NCI-H446 (cell line): ENCODE results near the gene RABGGTB.
"Not testable (repeated sequence)": the region's sequence is repeated elsewhere in the genome, so short reads cannot be mapped to it uniquely, and the experiment has no call there.

Experiments
- DNase-seq, 2 experiments: peaks; one replicate each; lab custom pipeline; 2025; lab: John Stamatoyannopoulos, UW

RABGGTB gene

DNA sequence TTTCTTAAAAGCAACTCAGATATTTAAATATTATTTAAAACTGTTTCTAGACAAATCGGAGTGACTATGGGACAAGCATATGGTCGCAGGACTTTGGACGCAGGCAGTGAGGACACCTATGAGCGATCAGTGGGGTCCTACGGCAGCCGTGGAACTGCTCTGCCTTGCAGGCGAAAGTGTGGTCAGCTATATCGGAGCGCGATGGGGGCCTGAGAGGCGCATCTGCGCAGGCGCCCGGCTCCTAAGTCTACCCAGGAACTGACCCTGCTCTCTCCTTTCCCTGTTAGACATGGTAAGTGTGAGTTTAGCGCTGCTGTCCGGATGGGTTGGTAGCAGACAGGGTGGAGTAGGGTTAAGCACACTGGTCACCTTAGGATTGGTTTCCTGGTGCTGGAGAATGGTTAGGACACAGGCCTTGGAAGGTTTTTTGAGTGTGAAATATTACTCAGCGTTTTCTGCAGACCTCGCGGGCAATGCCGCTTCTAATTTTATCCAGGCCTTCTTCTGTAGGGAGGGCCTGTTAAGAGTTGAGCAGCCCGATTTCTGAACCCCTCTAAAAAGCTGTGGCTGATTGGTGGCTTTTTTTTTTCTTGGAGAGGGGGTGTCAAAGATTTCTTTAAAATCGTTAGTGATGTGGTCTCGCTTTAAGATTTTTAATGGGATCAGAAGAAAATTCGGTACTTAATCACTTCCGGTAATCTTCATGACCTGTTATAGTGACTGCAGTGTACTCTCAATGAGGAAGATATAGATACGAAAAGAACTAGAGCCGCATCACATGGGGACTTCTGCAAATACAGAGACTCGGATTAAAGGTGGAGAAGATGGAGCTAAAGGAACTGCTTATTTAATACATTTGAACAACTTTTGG is at the start of gene RABGGTB:
Gene RABGGTB (plus strand): TSS at position 274 of the 871 bp plus-strand sequence. CDS start 16 bp downstream, at position 290.
- DNase-seq, result peak; percentile 95 to 98

DNA sequence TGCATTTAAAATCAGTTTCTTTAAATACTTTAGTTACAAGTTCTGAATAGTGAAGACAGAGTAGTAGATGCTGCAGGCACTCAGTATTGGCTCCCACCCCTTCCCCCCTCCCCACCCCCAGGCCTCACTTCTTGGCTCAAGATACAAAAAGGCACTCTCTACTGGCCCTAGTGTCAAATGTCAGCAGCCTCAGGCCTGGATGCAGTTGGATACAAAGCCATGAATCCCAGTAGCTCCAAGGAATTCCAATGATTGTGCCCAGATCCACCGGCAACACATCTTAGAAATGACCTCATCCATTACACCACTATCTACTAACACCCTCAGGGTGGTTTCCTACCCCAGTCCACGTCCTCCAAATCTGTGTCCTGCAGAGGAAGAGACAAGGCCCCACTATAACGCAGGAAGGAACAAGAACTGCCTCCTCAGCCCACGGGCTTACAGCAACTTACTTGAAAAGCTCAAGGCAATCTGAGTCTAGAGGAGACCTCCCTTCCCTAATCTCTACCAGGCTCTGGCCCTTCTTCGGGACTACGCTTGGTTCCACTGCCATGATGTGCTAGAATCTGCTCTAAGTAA is 43.9 kb upstream of the RABGGTB start:
- DNase-seq, result no peak

DNA sequence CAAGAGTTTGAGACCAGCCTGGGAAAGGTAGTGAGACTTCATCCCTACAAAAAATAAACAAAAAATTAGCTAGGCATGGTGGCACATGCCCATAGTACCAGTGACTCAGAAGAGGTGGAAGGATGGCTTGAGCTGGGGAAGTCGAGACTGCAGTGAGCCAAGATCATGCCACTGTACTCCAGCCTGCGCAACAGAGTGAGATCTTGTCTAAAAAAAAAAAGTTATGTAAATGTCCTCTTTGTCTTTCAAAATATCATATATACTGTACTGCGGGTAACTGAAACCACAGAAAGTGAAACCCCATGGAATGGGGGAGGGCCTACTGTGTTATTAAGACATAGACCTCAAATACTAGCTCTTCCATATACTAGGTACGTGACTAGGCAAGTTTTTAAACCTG is 40.8 kb upstream of the RABGGTB start:
- DNase-seq, result no peak

DNA sequence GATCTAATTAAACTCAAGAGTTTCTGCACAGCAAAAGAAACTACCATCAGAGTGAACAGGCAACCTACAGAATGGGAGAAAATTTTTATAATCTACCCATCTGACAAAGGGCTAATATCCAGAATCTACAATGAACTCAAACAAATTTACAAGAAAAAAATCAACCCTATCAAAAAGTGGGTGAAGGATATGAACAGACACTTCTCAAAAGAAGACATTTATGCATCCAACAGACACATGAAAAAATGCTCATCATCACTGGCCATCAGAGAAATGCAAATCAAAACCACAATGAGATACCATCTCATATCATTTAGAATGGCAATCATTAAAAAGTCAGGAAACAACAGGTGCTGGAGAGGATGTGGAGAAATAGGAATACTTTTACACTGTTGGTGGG is 28.8 kb upstream of the RABGGTB start:
- DNase-seq, result not testable (repeated sequence)

DNA sequence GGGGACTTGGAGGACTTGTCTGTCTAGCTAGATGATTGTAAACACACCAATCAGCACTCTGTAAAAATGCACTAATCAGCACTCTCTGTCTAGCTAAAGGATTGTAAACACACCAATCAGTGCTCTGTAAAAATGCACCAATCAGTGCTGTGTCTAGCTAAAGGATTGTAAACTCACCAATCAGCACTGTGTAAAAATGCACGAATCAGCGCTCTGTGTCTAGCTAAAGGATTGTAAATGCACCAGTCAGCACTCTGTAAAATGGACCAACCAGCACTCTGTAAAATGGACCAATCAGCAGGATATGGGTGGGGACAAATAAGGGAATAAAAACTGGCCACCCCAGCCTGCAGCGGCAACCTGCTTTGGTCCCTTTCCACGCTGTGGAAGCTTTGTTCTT is 27.5 kb upstream of the RABGGTB start:
- DNase-seq, result not testable (repeated sequence)

DNA sequence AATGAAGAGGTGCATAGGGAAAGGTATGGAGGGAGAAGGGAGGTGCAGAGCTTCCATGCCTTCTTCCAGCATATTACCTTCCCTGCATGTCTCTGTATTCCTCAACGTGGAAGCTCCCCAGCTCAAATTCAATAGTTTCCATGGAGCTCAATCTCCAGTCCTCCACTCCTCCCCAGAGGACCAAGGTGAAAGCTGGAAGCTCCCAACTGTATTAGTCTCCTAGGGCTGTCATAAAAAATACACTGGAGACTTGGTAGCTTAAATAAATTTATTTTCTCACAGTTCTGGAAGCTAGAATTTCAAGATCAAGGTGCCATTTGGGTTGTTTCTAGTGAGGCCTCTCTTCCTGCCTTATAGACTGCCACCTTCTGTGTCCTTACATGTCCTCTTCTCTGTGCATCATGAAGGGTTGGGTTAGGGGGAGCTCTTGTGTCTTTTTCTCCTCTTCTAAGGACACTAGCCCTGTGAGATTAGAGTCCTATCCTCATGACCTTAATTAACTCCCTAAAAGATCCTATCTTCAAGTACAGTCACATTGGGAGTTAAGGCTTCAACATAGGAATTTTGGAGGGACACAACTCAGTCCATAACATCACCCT is 21.9 kb upstream of the RABGGTB start:
- DNase-seq, result no peak

DNA sequence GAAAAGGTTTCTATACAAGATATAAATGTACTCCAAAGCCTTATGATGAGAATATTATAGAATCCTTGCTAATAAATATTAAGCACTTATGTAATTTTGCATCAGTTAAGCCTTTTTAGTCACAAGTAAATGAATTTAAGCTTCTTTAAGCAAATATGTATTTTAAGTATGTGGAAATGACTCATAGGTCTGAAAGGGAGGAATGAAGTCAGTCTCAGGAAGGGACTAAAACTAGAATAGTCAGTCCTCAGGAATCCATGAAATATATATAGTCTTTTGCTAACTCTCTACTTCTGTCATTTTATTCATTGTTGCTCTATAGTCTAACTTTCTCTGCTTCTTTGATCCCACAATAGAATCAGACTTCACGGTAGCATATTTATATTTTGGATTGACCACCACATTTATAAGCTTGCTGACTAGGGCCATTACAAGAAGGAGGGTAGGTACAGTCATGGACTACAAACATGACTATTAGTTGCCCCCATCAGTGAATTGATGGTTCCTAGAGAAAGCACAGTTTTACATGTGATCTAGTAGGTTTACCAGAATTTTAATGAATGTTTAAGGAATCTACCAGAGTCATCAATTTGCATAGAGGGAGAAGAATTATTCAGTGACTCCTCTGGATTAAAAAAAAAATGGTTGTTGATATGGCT is 20.2 kb upstream of the RABGGTB start:
- DNase-seq, result no peak

DNA sequence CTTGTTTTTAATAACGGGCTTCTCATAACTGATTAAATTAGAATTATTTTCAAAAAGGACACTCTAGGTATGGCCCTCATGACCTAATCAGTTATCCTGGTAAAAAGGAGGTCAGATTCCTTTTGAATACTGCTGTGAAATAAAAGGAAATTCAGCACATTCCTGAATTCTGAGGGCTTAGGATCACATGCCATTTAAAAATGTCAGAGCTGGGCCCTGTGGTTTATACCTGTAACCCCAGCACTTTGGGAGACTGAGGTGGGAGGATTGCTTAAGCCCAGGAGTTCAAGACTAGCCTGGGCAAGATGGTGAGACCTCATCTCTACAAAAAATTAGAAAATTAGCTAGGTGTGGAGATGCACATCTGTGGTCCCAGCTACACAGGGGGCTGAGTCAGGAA is 18.0 kb upstream of the RABGGTB start:
- DNase-seq, result no peak

DNA sequence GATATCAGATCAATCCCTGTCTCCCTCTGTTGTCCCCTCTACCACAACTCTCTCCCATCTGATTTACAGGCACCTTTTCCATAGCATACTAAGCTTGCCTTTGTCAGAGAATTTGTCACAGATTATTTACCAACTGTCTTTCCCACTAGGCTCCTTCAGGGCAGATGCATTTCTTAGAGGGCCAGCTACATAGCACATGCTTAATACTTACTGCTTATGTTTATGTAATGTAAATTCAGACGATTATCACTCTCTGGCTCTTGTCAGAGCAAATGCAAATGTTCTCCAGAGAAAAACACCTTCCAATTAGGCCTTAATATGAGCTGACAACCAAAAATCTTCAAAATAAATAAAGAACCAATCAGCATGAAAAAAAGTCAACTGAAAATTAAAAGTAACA is 15.3 kb upstream of the RABGGTB start:
- DNase-seq, result no peak

DNA sequence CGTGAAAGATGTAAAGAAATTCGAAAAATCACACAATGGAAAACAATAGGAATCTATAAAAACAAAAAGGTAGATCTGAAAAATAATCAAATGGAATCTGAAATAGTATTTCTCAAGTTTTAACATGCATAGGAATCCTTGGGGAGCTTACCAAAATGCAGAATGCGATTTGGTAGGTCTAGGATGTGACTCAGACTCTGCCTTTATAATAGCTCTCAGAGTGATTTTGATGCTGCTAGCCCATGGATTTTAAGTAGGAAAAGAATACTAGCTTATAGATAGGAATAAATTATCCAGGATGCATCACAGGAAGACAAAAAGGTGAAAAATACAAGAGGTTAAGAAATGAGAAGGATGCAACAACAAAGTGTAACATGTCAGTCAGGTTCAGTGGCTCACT is 14.1 kb upstream of the RABGGTB start:
- DNase-seq, result no peak

DNA sequence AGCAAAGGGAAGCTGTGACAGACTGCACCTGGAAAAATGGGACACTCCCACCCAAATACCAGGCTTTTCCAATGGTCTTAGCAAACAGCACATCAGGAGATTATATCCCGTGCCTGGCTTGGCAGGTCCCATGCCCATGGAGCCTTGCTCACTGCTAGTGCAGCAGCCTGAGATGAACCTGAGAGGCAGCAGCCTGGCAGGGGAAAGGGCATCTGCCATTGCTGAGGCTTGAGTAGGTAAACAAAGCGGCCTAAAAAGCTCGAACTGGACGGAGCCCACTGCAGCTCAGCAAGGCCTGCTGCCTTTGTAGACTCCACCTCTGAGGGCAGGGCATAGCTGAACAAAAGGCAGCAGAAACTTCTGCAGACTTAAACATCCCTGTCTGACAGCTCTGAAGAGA is 8.2 kb upstream of the RABGGTB start:
- not testable (repeated sequence) for DNase-seq

DNA sequence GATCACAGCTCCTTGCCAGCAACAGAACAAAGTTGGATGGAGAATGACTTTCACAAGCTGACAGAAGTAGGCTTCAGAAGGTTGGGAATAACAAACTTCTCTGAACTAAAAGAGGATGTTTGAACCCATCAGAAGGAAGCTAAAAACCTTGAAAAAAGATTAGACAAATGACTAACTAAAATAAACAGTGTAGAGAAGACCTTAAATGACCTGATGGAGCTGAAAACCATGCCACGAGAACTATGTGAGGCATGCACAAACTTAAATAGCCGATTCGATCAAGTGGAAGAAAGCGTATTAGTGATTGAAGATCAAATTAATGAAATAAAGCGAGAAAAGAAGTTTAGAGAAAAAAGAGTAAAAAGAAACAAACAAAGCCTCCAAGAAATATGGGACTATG is 7.4 kb upstream of the RABGGTB start:
- not testable (repeated sequence) for DNase-seq

DNA sequence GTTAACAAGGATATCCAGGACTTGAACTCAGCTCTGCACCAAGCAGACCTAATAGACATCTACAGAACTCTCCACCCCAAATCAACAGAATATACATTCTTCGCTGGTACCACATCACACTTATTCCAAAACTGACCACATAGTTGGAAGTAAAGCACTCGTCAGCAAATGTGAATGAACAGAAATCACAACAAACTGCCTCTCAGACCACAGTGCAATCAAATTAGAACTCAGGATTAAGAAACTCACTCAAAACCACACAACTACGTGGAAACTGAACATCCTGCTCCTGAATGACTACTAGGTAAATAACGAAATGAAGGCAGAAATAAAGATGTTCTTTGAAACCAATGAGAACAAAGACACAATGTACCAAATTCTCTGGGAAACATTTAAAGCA is 5.9 kb upstream of the RABGGTB start:
- not testable (repeated sequence) for DNase-seq

DNA sequence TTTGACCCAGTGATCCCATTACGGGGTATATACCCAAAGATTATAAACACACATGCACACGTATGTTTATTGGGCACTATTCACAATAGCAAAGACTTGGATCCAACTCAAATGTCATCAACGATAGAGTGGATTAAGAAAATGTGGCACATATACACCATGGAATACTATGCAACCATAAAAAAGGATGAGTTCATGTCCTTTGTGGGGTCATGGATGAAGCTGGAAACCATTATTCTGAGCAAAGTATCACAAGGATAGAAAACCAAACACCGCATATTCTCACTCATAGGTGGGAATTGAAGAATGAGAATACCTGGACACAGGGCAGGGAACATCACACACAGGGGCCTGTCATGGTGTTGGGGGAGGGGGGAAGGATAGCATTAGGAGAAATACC is 2.1 kb upstream of the RABGGTB start:
- not testable (repeated sequence) for DNase-seq

DNA sequence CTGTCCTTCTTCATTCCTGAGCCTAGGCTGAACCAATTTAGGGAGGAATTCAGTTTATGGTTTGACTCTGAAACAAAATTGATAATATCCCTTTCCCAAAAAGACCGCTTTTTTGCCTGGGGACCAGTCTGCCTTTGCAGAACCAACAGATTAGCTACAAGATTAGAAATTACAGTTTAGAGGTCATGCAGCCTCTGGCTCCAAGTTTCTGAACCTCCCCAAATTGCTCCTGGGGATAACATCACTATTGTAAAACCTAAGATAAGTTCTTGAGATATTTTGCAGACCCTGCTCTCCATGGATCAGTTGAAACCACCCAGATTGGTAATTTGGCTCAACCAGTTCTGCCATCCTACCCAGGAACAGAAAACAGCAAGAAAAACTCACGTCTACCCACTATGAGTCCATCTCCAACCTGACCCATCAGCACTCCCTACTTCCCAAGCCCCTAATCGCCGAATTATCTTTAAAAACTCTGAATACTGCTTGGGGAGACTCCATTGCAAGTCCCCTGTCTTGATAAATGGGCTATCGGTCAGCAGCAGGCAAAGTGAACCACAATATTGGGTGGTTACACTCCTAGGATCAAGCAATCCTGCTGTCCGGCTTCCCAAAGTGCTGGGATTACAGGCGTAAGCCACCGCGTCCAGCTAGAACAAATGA is 605 bp upstream of the RABGGTB start:
- DNase-seq, result no peak

DNA sequence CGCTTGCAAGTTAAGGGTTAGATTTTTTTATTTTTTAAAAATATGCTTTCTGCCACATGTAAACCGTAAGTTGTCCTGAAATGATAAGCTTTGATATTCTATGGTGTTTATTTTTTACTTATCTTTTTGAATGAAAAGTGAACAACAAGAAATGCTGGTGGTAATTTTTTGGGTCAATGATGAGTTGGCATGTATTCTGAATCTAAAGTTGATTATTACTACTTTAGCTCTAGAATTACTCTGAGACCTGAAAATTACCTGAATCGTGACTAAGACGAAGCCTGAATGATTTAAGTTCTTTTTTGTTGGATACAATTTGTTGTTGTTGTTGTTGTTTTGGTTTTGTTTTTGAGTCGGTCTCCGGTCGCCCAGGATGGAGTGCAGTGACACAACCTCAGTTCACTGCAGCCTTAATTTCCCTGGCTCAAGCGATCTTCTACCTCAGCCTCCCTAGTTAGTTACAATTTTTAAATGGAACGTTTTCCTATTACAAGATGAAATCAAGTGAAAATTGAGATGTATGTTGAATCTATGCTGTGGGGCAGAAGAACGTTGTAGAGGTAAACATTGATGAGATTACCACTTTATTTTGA is 941 bp downstream of the RABGGTB start:
- no peak for DNase-seq

DNA sequence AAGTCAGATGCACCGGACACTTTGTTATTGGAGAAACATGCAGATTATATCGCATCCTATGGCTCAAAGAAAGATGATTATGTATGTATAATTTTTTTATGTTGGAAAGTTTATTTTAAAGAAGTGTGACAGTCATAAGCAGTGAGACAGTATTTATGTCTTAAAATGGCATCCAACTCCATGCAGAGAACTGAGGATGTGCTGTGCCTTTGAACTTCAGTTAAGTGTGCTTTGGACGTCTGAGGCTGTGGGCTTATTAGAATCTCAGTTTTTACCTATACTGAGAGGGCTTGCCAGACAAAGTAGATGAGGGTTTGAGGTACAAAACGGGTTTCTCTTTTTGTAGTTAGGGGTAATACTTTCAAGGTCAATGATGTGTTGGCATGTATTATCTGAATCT is 1.5 kb downstream of the RABGGTB start:
- no peak for DNase-seq

DNA sequence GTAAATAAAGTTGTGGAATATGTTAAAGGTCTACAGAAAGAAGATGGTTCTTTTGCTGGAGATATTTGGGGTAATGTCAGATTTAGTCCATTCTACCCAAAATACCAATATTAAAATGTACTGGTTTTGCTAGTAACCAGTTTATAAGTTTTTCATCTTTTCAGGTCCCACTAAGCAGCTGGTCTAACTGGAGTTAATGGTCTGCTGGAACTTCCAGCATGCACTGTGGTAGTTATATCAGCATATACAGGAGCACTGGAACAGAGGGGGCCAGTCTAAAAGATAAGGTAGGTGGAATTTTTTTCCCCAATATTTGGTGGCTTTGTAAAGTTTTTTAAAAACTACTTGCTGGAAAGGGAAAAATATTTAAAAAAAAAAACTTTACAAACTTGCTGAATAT is 3.9 kb downstream of the RABGGTB start:
- DNase-seq, result no peak

DNA sequence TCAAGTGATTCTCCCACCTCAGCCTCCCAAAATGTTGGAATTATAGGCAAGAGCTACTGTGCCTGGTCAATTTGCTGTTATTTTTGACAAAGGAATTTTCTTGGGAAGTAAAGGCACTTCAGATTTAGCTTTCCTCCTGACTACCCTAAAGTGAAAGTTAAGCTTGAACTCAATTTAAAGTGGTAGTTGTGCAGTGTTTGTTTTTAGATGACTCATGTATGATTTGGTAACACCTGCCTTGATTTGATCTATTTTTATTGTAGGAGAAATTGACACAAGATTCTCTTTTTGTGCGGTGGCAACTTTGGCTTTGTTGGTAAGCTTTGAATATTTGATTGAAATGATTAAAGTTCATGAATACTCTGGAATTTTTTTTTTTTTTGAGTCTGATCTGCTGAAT is 5.0 kb downstream of the RABGGTB start:
- DNase-seq, result no peak

DNA sequence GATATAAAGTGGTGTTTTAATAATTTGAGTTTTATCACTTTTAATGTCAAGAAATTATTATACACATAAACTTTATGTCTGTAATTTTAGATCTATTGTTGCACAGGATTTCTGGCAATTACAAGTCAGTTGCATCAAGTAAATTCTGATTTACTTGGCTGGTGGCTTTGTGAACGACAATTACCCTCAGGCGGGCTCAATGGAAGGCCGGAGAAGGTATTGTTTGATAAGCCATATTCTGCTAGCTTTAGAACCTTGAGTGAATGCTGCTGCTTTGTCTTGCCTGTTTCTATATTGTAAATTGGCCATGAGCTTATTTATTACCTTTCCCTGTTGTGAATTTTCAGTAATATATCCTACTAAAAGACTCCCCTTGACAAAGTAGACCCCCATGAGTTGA is 6.0 kb downstream of the RABGGTB start:
- no peak for DNase-seq

DNA sequence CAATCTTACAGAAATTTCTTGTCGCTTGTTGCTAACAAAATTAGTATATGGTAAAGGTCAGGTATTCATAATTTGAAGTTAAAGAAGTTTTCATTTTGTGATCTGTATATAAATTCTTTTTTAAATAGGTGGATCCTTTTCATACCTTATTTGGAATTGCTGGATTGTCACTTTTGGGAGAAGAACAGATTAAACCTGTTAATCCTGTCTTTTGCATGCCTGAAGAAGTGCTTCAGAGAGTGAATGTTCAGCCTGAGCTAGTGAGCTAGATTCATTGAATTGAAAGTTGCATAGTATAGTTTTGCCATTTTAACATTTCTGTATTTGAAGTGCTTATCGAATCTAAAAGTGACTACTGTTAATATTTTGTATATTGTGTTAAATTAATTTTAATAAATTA is 8.3 kb downstream of the RABGGTB start:
- no peak for DNase-seq

DNA sequence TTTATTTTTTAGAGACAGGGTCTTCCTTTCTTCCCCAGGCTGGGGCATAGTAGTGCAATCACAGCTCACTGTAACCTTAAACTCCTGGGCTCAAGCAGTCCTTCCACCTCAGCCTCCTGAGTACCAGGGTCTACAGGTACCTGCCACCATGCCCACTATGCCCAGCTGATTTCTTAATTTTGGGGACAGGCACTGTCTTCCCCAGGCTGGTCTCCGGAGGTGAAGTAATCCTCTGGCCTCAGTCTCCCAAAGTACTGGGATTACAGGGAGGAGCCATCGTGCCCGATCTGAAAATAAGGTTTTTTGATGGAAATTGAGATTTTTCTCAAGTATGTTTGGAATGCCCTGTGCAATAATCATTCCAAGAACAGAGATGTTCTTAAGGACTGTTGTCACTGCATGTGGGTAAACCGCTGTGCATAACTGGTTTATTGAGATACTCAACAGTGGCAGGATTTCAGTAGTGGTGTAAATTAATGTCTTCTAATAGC is 9.7 kb downstream of the RABGGTB start:
- DNase-seq, result no peak
